GM23338 (cell line): ENCODE data around the gene MED27. TPM values are rescaled to one million over a fixed set of nuclear protein-coding genes. Genes with fewer than 3 reads are reported as not detected.

ENCODE experiments used
- ATAC-seq: fragments of 200-7000 bp; cut with Tn5 transposase; 3 replicates; pipeline ENCODE4 v1.9.1; 2020
- DNase-seq: peaks from one replicate; pipeline ENCODE4 v3.0.0-alpha.2; 2015; ENCODE audit warnings: low spot score
- H2AFZ ChIP-seq: fragments of 200-600 bp; sonication (generic); 2 replicates; pipeline ENCODE4 v1.8.0; 2016; ENCODE audit warnings: antibody characterized with exemption, mild to moderate bottlenecking, moderate library complexity
- H3F3A ChIP-seq: fragments of 200-600 bp; sonication (generic); replicated peaks from 2 replicates; pipeline ENCODE4 v1.8.0; 2017; ENCODE audit warnings: antibody characterized with exemption, mixed run types, low read depth
- H3K27ac ChIP-seq: fragments of 200-600 bp; sonication (generic); 2 replicates; pipeline ENCODE4 v1.6.1; 2016; ENCODE audit warnings: low read depth
- H3K27me3 ChIP-seq: fragments of 200-600 bp; sonication (generic); 2 replicates; pipeline ENCODE4 v1.8.0; 2016; ENCODE audit warnings: mild to moderate bottlenecking, mixed run types, moderate library complexity; ENCODE audit not compliant: insufficient read depth
- H3K36me3 ChIP-seq: fragments of 200-600 bp; sonication (generic); 2 replicates; pipeline ENCODE4 v1.8.0; 2016; ENCODE audit warnings: mild to moderate bottlenecking; ENCODE audit not compliant: insufficient read depth
- H3K4me1 ChIP-seq: fragments of 200-600 bp; sonication (generic); 2 replicates; pipeline ENCODE4 v1.8.0; 2016; ENCODE audit warnings: mild to moderate bottlenecking, moderate library complexity; ENCODE audit not compliant: insufficient read depth
- H3K4me2 ChIP-seq: fragments of 200-600 bp; sonication (generic); 2 replicates; pipeline ENCODE4 v1.7.1; 2017; ENCODE audit warnings: mixed run types
- H3K4me3 ChIP-seq: fragments of 200-600 bp; sonication (generic); 2 replicates; pipeline ENCODE4 v1.6.1; 2016; ENCODE audit warnings: mixed run types
- H3K79me2 ChIP-seq: fragments of 200-600 bp; sonication (generic); replicated peaks from 2 replicates; pipeline ENCODE4 v1.8.0; 2017; ENCODE audit warnings: mild to moderate bottlenecking; ENCODE audit not compliant: insufficient read depth
- H3K9me2 ChIP-seq: fragments of 200-600 bp; sonication (generic); 2 replicates; pipeline ENCODE4 v1.8.0; 2017; ENCODE audit not compliant: insufficient read depth
- H4K20me1 ChIP-seq: fragments of 200-600 bp; sonication (generic); replicated peaks from 2 replicates; pipeline ENCODE4 v1.8.0; 2017; ENCODE audit warnings: mild to moderate bottlenecking; ENCODE audit not compliant: insufficient read depth
- H3K27ac Mint-ChIP-seq: 2 replicates; pipeline ENCODE4 v1.8.0; 2020; ENCODE audit warnings: inconsistent platforms, mild to moderate bottlenecking, moderate library complexity, mixed read lengths
- H3K27me3 Mint-ChIP-seq: 3 replicates; pipeline ENCODE4 v1.8.0; 2022; ENCODE audit warnings: low read depth, mild to moderate bottlenecking, moderate library complexity, mixed read lengths, inconsistent platforms; ENCODE audit not compliant: insufficient read depth, poor library complexity
- H3K36me3 Mint-ChIP-seq: 3 replicates; pipeline ENCODE4 v1.8.0; 2021; ENCODE audit warnings: low read depth, mild to moderate bottlenecking, inconsistent platforms, moderate library complexity, mixed read lengths
- H3K4me1 Mint-ChIP-seq: 3 replicates; pipeline ENCODE4 v1.8.0; 2020; ENCODE audit warnings: mild to moderate bottlenecking, inconsistent platforms, mixed read lengths
- H3K4me3 Mint-ChIP-seq: 3 replicates; pipeline ENCODE4 v1.8.0; 2021; ENCODE audit warnings: moderate library complexity, mild to moderate bottlenecking, inconsistent platforms, mixed read lengths
- H3K9me3 Mint-ChIP-seq: 3 replicates; pipeline ENCODE4 v1.8.0; 2020; ENCODE audit warnings: moderate library complexity, mild to moderate bottlenecking, inconsistent platforms, mixed read lengths
- CREB1 ChIP-seq: fragments of 250-450 bp; sonication (Bioruptor Pico); IDR thresholded peaks from 2 replicates; pipeline ENCODE4 v1.5.0; 2020; ENCODE audit warnings: low read depth, mild to moderate bottlenecking, moderate library complexity
- EZH2 ChIP-seq: fragments of 200-600 bp; sonication (generic); IDR thresholded peaks from one replicate; pipeline ENCODE4 v1.8.0; 2017; ENCODE audit warnings: antibody characterized with exemption, mild to moderate bottlenecking, low read depth; ENCODE audit not compliant: unreplicated experiment
- EZH2phosphoT487 ChIP-seq: fragments of 200-600 bp; sonication (generic); IDR thresholded peaks from one replicate; pipeline ENCODE4 v1.8.1; 2018; ENCODE audit warnings: antibody characterized with exemption; ENCODE audit not compliant: unreplicated experiment
- NANOG ChIP-seq: IDR thresholded peaks from 2 replicates; pipeline ENCODE4 v1.6.1; 2016; ENCODE audit warnings: antibody characterized with exemption, borderline replicate concordance
- POLR2AphosphoS5 ChIP-seq: IDR thresholded peaks from 2 replicates; pipeline ENCODE4 v1.6.1; 2016; ENCODE audit warnings: antibody characterized with exemption, low read depth
- REST ChIP-seq: IDR thresholded peaks from one replicate; pipeline ENCODE4 v1.6.1; 2018; ENCODE audit warnings: antibody characterized with exemption; ENCODE audit not compliant: unreplicated experiment
- ZNF114 ChIP-seq: fragments of 250-450 bp; sonication (Bioruptor Pico); IDR thresholded peaks from 2 replicates; pipeline ENCODE4 v1.5.0; 2020; ENCODE audit warnings: mild to moderate bottlenecking, moderate library complexity
- ZNF331 ChIP-seq: fragments of 250-450 bp; sonication (Bioruptor Pico); IDR thresholded peaks from 2 replicates; pipeline ENCODE4 v1.5.0; 2020; ENCODE audit warnings: low read depth, mild to moderate bottlenecking, moderate library complexity
- ZNF462 ChIP-seq: fragments of 250-450 bp; sonication (Bioruptor Pico); IDR thresholded peaks from 2 replicates; pipeline ENCODE4 v1.5.0; 2020; ENCODE audit warnings: mild to moderate bottlenecking, moderate library complexity
- polyA plus RNA-seq: library from polyadenylated mRNA; unstranded; fragments of >200 nt; fragmentation: Nextera tagmentation; extraction: Ambion mirVana; gene quantifications from 2 replicates; pipeline ENCODE4 v1.2.1, GENCODE V29; 2016
- total RNA-seq: library from RNA; depleted of rRNA; stranded (reverse); fragments of >200 nt; shearing (Covaris generic); gene quantifications from 2 replicates; pipeline ENCODE4 v1.2.3, GENCODE V29; 2014

MED27 gene
- total and polyA plus RNA-seq, 2 experiments from 2014 or later: 30.6 to 35.0 TPM

GRCh38 chr9:131869348-131869747 is 210.3 kb downstream of the MED27 start (continued):
- TF ChIP-seq ZNF462: no peak
- no peak for TF ChIP-seq CREB1
- TF ChIP-seq EZH2: no peak
- no peak for TF ChIP-seq ZNF114 (CRISPR knock-in tag)
- no peak for TF ChIP-seq POLR2AphosphoS5

GRCh38 chr9:131868766-131869165 is 210.9 kb downstream of the MED27 start:
- 0 out of 2 replicates have a peak, but pooled peaks cover 3% of the 10 kb centered on the region for H3F3A ChIP-seq
- peaks cover 15% of the 10 kb centered on the region for H3K4me1 ChIP-seq
- no peaks in the 10 kb centered on the region; the same call in none of the 2 replicates for H4K20me1 ChIP-seq
- no peaks in the 10 kb centered on the region for H3K9me2 ChIP-seq
- H3K27ac Mint-ChIP-seq: no peak overlapping the region
- peak overlapping the region; percentile 28 for H3K4me2 ChIP-seq
- no peaks in the 10 kb centered on the region for H3K79me2 ChIP-seq
- H3K4me3 Mint-ChIP-seq: no peak overlapping the region
- H3K4me3 ChIP-seq: no peak overlapping the region
- no peaks in the 10 kb centered on the region for H3K36me3 ChIP-seq
- no peak; the same call in 2 of the 3 replicates for ATAC-seq
- DNase-seq: no peak
- no peak overlapping the region for H3K27ac ChIP-seq
- peaks cover 26% of the 10 kb centered on the region for H3K4me1 Mint-ChIP-seq
- H2AFZ ChIP-seq: no peak overlapping the region
- H3K27me3 Mint-ChIP-seq: peaks cover 14% of the 10 kb centered on the region
- no peaks in the 10 kb centered on the region; the same call in 2 of the 3 replicates for H3K9me3 Mint-ChIP-seq
- no peaks in the 10 kb centered on the region; the same call in 2 of the 3 replicates for H3K36me3 Mint-ChIP-seq
- no peaks in the 10 kb centered on the region for H3K27me3 ChIP-seq
- no peak for TF ChIP-seq EZH2phosphoT487
- TF ChIP-seq NANOG: no peak
- no peak for TF ChIP-seq CREB1
- no peak for TF ChIP-seq REST
- no peak for TF ChIP-seq ZNF331 (CRISPR knock-in tag)
- no peak for TF ChIP-seq POLR2AphosphoS5
- TF ChIP-seq ZNF114 (CRISPR knock-in tag): no peak
